ENCODE results near the gene IL21R.

IL21R gene

DNA sequence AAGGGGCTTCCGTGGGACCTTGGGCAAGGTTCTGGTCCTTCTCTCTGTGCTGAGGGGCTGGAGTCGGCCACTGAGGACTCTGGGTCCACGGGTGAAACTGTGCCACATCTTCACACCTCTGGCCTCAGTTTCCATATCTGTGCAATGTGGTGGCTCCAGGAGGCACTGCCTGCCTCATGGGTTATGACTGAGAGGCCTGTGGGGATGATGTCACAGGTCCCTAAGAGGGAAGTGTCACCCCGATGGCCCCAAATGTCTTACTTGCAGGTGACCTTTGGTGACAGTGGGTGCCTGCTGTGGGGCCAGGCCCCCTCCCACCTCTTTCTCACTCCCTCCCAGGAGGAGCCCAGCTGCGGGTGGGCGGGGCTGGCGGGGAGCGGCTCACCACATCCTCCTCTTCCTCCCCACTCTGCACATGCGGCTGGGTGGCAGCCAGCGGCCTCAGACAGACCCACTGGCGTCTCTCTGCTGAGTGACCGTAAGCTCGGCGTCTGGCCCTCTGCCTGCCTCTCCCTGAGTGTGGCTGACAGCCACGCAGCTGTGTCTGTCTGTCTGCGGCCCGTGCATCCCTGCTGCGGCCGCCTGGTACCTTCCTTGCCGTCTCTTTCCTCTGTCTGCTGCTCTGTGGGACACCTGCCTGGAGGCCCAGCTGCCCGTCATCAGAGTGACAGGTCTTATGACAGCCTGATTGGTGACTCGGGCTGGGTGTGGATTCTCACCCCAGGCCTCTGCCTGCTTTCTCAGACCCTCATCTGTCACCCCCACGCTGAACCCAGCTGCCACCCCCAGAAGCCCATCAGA lies at the start of gene IL21R:
Gene IL21R (plus strand): TSS at position 407 of the 801 bp plus-strand sequence. CDS start 27,898 bp downstream, outside the sequence.
- no peak for FAIRE-seq

DNA sequence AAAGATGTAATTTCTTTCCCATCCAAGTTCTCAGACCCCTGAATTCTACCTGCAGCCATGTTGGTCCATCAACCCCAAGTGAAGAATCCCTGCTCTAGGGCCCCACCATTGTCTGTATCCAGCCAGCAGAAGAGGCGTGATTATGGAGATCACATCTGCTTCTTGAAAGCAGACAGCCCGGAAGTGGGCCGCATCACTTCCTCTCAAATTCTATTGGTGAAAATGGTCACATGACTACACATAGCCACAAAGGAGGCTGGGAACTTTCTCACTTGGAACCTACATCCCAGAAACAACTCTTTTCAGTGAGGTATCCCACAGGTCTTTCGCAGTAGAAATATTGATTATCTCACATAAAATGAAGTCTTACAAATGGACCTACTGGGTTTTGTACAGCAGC lies 48.1 kb upstream of the IL21R start:
- no peak for FAIRE-seq

DNA sequence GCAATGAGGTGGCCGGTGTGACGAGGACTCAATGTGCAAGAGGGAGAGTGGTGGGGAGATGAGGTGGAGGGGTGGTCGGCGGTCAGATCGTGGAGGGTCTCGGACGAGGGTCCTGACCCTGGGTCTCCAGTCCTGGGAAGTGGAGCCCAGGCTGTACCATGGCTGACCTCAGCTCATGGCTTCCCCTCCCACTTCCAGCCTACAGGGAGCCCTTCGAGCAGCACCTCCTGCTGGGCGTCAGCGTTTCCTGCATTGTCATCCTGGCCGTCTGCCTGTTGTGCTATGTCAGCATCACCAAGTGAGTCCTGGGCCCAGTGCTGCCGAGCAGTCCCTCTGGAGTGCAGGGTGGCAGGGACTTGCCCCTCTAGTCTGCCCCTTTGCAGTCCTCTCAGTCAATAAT lies 46.4 kb upstream of the IL21R start:
- FAIRE-seq: no peak

DNA sequence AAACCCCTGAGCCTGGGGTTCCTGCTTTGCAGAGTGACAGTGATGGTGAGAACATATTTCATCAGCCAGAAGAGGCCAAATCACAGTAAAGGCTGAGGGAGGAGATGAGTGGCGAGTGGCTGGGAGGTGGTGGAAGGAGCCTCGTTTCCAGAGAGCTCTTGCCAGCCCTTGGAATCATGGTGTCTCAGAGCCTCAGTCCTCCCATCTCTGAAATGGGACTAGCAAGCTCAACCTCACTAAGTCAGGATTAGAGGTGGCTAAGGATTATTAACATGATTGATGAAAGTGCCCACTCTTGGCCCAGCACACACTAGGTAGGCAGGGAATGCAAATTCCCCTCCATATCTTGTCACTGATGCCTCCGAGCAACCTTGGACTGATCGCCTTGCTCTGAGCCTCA lies 45.2 kb upstream of the IL21R start:
- no peak for FAIRE-seq

DNA sequence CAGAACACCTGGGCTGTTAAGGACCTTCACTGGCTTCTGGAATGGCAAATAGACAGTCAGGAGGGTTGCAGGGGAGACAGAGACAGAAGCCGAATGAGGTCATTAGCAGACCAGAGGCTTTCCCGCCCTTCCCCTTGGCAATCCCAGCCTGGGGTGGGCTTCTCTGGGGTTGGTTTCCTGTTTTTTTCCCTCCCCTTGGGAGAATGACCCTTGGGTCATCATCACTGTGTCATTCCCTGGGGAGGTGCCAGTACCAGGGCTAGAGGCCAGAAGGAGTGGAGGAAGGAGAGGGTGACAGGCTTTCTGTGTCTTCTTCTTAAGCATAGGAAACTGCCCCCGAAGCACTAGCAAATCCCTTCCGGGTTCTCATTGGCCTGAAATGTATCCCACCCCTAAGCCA lies 42.9 kb upstream of the IL21R start:
- FAIRE-seq: no peak

DNA sequence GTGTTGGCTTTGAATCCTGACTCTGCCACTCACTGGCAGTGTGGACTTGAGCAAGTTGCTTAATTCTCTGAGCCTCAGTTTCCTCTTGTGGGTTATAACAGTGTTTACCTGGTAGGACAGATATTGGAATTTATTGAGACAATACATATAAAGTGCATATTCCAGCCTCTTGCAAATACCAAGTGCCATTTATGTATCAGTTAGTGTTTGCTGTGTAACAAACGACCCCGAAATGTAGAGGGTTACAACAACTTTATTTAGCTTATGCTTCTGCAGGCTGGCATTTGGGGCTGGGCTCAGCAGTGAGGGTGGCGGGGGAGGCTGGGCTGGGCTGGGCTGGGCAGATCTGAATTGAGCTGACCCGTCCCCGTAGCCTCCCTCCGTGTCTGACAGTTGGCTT lies 42.4 kb upstream of the IL21R start:
- no peak for FAIRE-seq

DNA sequence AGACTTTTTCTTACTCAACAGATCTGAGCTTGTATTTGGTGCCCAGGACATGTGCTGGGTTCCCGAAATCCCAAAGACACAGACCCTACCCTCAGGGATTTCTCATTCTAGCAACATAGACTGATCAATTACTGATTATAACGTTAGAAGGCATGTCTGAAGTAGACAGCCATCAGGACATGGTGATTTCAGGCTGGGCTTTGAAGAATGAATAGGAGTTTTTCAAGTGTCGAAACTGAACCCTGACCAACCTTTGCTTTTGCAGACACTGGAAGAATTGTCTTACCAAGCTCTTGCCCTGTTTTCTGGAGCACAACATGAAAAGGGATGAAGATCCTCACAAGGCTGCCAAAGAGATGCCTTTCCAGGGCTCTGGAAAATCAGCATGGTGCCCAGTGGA lies 40.0 kb upstream of the IL21R start:
- FAIRE-seq: no peak

DNA sequence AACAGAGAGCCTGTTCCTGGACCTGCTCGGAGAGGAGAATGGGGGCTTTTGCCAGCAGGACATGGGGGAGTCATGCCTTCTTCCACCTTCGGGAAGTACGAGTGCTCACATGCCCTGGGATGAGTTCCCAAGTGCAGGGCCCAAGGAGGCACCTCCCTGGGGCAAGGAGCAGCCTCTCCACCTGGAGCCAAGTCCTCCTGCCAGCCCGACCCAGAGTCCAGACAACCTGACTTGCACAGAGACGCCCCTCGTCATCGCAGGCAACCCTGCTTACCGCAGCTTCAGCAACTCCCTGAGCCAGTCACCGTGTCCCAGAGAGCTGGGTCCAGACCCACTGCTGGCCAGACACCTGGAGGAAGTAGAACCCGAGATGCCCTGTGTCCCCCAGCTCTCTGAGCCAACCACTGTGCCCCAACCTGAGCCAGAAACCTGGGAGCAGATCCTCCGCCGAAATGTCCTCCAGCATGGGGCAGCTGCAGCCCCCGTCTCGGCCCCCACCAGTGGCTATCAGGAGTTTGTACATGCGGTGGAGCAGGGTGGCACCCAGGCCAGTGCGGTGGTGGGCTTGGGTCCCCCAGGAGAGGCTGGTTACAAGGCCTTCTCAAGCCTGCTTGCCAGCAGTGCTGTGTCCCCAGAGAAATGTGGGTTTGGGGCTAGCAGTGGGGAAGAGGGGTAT lies 39.3 kb upstream of the IL21R start:
- no peak for FAIRE-seq

DNA sequence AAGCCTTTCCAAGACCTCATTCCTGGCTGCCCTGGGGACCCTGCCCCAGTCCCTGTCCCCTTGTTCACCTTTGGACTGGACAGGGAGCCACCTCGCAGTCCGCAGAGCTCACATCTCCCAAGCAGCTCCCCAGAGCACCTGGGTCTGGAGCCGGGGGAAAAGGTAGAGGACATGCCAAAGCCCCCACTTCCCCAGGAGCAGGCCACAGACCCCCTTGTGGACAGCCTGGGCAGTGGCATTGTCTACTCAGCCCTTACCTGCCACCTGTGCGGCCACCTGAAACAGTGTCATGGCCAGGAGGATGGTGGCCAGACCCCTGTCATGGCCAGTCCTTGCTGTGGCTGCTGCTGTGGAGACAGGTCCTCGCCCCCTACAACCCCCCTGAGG lies 38.7 kb upstream of the IL21R start:
- no peak for FAIRE-seq

DNA sequence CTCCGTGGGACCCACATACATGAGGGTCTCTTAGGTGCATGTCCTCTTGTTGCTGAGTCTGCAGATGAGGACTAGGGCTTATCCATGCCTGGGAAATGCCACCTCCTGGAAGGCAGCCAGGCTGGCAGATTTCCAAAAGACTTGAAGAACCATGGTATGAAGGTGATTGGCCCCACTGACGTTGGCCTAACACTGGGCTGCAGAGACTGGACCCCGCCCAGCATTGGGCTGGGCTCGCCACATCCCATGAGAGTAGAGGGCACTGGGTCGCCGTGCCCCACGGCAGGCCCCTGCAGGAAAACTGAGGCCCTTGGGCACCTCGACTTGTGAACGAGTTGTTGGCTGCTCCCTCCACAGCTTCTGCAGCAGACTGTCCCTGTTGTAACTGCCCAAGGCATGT lies 38.2 kb upstream of the IL21R start:
- no peak for FAIRE-seq

DNA sequence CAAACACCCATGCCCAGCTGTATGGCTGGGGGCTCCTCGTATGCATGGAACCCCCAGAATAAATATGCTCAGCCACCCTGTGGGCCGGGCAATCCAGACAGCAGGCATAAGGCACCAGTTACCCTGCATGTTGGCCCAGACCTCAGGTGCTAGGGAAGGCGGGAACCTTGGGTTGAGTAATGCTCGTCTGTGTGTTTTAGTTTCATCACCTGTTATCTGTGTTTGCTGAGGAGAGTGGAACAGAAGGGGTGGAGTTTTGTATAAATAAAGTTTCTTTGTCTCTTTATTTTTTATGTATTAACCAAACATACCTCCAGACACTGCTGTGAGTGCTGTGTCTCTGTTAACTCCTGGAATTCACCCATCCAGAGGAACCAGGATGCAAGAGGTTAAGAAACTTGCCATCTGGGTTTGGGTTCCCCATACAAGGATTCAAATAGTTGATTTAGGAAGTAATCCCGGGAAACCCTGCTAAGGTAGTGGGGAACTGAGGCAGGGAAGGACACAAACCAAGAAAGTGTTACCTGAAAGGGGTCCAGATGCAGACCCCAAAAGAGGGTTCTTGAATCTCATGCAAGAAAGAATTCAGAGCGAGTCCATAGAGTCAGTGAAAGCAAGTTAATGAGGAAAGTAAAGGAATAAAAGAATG lies 37.4 kb upstream of the IL21R start:
- FAIRE-seq: no peak

DNA sequence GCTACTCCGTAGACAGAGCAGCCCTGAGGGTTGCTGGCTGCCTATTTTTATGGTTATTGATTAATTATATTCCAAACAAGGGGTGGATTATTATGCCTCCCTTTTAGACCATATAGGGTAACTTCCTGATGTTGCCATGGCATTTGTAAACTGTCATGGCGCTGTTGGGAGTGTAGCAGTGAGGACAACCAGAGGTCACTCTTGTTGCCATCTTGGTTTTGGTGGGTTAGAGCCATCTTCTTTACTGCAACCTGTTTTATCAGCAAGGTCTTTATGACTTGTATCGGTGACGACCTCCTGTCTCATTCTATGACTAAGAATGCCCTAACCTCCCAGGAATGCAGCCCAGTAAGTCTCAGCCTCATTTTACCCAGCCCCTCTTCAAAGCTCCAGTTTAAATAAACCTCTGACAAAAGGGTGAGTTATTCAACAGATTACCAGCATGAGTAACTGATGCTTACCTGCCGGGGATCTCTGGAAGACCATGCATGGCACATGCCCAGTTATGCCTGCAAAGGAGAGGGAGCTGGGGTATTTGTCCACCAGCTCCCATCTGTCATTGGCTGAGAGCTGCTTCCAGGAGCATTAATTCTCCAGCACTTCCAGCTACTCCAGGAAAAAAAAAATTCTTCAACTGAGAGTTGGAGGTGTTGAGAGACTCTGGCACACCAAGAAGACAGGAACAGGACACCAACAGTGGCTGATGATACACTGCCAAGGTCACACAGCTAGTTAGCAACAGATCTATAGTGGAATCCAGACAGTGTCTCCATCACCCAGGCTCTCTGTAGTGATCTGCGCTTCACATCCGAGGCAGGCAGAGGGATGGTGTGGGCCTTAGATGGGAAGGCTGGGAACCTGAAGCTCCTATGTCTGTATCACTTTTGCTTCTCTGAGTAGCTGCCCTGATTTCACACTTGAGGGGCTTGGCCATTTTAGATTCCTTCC lies 36.6 kb upstream of the IL21R start:
- no peak for FAIRE-seq

DNA sequence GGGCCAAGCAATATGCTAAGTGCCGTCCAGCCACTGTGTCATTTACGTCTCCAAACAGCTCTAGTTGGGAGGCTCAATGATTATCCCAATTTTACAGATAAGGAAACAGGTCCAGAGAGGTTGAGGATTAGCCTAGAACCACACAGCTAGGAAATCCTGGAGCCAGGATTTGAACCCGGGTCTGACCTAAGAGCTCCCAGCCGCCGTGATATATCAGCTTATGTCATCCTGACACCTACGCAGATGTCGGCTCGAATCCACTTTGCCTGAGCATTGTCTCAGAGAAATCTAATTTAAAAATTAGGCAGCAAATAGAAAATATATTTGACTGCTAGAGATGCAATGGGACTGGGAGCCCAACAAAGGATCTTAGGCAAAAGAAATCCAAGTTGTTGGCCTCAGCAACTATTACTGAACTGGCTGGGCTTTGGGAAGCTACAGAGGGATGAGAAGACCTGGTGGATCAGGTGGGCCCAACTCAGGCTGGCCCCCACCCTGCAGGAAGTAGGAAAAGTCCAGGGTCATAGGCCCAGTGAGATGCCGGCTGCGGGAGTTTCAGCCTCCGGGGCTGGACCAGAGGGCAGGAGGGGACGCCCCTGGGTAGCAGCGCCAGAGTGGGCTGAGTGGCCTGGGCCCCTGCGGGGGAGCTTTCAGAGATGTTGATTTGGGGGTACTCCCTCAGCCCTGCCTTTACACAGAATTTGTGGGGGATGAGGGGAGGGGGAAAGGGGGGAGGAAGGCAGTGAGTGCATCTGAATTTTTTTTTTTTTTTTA lies 35.1 kb upstream of the IL21R start:
- FAIRE-seq: no peak

DNA sequence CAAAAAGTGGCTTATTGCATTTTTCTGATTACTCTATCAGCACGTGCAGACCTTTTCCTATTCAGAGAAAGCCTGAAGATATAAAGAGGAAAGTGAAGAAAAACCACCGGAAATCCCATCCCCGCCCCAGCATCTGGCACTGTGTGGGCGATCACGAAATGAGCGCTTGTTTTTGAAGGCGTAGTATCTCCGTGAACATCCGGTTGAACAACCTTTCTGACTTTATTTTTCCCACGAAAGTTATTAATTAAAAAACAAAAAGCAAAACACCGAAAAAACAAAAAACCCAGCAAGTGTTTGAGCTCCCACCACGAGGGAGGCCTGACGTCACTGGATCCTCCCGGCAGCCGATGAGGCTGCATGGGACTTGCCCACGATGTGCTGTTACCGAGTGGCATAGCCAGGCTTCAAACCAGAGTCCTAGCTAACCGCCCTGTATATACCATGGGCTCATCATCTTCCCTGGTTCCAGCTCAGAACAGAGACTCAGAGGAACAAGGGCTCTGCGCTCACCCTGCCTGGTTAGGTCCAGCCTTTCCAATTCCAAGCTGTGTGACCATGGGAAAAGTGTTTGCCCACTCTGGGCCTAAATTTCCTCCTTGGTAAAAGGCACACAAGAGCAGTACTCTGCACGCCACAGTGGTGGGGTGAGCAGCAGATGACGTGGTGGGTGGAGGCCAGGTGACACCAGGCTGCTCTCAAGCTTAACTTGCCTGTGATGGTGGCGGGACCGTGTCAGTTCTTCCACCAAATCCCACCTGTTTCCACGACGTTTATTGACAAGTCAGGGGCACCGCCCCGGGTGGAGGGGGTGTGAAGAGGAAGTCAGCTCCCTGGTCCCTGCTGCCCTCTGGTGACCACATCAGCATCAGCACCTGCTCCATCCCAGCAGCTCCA lies 34.3 kb upstream of the IL21R start:
- FAIRE-seq: no peak

DNA sequence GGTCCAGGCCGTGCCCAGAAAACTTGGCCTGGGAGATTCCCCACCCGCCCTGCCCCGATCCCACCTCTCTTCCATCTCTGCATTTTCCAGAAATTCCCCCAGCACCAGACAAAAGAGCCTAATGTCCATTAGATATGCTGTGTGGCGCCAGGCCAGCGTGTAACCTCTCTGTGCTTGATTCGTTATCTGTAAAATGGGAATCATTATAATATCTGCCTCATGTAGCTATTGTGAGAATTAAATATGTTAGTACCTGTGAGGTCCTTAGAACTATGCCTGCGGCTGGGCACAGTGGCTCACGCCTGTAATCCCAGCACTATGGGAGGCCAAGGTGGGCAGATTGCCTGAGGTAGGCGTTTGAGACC lies 33.6 kb upstream of the IL21R start:
- no peak for FAIRE-seq

DNA sequence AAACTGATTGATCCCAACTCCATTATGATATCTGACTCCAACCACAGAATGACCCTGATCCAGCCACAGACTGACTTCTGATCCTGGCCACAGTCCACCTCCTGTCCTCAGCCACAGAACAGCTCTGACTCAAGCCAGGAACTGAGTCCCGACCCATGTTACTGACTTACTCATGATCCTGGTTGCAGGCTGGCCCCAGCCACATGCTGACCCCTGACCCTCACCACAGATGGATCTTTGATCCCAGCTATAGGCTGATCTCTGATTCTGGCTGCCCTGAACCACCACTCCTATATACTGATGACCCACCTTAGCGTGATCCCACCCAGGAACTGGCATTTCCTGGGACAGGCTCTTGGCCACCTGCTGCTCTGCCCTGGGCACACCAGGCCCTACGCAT lies 32.2 kb upstream of the IL21R start:
- FAIRE-seq: no peak

DNA sequence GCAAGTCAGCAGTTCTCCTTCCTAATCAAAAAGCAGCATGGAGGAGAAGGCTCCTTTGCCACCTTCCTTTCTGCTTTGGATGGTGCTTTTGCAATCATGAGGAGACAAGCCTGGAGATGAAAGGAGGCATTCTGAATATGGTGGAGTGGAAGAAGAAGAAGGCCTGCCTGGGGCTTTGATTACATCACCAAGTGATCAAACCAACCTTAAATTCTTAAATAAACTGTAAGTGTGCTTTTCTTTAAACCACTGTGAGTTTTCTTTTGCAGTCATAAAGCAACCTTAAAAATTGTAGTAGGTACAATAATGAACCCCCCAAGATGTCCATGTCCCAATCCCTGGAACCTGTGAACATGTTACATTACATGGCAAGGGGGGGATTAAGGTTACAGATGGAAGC lies 31.7 kb upstream of the IL21R start:
- FAIRE-seq: no peak

DNA sequence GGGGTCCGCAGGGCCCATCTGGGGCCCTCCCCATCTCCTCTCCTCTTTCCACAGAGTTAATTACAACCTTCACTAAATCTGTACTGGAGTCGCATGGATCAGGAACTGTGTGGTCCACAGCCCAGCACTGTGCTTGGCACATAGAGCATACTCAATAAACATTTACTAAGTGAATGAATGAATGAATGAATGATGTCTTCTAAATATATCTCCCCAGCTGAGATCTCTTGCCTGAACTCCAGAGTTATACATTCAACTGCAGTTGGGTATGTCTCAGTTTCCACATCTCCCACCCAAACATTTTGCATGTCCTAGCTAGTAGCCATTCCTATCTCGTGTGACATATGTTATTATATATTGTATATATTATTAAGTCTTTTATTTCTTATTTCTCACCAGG lies 28.7 kb upstream of the IL21R start:
- FAIRE-seq: no peak

DNA sequence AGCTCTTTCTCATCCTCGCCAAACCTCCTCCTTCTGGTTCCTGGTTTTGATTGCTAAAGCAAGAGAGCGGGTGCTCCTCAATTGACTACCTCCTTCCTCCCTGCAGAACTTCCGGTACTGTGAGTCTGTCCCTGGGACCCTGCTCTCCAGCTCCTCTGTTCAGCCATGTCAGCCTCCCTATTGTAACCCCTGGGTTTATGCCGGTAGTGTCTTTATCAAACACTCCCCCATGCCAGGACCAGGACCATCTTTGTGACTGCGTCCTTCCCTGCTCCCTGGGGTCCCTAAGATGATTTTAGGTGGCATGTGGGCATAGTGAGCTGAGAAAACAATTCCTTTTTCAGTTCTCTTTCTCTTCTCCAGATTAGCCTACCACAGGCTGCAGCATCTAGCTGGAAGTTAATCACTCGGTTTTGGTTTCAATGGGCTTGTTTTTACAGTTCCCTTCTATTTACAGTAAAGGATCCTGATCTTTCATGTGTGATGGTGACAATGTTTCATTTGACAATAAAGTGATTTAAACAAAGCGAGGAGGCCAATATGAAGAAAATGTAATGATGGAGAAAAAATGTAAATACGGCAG lies 27.7 kb upstream of the IL21R start:
- no peak for FAIRE-seq

DNA sequence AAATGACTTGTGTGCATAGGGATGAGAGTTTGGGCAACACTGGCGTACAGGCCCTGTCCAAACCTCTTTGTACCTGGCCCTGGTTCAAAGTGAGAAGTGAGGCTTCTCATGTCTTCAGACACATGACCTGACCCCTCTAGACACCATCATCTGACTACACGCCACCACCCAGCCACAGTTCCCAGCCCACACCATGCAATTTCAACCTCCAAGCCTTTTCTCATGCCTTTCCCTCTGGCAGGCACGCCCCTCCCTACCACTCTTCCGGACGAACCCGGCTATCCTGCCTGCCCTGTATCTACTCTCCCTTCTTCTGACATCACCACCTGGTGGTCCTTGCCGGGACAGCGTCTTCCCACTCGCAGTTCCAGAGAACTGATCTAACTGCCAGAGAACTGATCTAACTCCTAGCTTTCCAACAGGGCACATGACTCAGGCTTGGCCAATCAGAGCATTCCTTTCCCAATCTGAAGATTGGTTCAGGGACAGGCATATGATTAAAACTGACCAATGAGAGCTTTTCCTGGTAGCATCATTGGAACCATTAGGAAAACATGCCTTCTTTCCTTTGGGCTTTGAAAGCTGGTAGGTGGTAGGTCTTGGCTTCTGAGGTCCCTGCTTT lies 27.1 kb upstream of the IL21R start:
- FAIRE-seq: no peak

Measured in endometrium (tissue), 2 donors.